ENCODE results near the gene HIP1R. TPM values are rescaled to one million over a fixed set of nuclear protein-coding genes. Genes with fewer than 3 reads are reported as not detected.

HIP1R gene
- total and polyA plus RNA-seq, 2 of the 13 experiments (the other 11 are each of a cell fraction or from before 2014, with no cell fraction given): 18.4 to 25.5 TPM

DNA sequence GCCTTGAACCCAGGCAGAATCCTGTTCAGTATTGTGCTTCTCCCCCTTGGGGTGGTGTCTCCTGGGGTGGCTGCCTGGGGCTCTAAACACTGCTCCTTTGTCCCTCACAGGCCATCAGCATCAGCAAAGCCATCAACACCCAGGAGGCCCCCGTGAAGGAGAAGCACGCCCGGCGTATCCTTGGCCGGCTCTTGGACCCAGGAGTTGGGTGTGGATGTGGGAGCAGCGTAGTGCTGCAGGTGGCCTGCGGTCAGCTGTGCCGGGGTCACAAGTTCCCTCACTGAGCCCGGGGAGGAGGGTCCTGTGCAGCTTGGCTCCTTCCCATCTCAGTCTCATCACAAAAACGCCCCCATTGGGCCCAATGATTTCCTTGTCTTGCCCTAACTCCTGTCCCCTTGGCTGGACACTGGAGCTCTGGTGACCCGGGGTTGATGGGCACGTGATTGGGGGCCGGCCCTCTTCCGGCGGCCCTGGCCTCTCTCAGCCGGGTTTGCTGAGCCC, 12.7 kb downstream of the HIP1R start (continued):
- TF ChIP-seq, protein P1, sequence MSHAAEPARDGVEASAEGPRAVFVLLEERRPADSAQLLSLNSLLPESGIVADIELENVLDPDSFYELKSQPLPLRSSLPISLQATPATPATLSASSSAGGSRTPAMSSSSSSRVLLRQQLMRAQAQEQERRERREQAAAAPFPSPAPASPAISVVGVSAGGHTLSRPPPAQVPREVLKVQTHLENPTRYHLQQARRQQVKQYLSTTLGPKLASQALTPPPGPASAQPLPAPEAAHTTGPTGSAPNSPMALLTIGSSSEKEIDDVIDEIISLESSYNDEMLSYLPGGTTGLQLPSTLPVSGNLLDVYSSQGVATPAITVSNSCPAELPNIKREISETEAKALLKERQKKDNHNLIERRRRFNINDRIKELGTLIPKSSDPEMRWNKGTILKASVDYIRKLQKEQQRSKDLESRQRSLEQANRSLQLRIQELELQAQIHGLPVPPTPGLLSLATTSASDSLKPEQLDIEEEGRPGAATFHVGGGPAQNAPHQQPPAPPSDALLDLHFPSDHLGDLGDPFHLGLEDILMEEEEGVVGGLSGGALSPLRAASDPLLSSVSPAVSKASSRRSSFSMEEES (CRISPR knock-in tag; IDR thresholded peaks at IDR 0.05): no peak
- TF ChIP-seq, protein P2, sequence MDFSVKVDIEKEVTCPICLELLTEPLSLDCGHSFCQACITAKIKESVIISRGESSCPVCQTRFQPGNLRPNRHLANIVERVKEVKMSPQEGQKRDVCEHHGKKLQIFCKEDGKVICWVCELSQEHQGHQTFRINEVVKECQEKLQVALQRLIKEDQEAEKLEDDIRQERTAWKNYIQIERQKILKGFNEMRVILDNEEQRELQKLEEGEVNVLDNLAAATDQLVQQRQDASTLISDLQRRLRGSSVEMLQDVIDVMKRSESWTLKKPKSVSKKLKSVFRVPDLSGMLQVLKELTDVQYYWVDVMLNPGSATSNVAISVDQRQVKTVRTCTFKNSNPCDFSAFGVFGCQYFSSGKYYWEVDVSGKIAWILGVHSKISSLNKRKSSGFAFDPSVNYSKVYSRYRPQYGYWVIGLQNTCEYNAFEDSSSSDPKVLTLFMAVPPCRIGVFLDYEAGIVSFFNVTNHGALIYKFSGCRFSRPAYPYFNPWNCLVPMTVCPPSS (IDR thresholded peaks at IDR 0.05): no peak
- TF ChIP-seq ATF1 (CRISPR knock-in tag; IDR thresholded peaks at IDR 0.05) (no peak), TAF15 (IDR thresholded peaks at IDR 0.05; ENCODE audit: low read depth, low read length, poor library complexity, severe bottlenecking) (no peak), SP1 (IDR thresholded peaks at IDR 0.05) (no peak), SP1 (CRISPR knock-in tag; IDR thresholded peaks at IDR 0.05) (no peak), KAT2B (IDR thresholded peaks at IDR 0.05; ENCODE audit: borderline replicate concordance, low read depth, low read length) (no peak), RNF2 (conservative IDR thresholded peaks at IDR 0.05; ENCODE audit: low read depth) (no peak)

DNA sequence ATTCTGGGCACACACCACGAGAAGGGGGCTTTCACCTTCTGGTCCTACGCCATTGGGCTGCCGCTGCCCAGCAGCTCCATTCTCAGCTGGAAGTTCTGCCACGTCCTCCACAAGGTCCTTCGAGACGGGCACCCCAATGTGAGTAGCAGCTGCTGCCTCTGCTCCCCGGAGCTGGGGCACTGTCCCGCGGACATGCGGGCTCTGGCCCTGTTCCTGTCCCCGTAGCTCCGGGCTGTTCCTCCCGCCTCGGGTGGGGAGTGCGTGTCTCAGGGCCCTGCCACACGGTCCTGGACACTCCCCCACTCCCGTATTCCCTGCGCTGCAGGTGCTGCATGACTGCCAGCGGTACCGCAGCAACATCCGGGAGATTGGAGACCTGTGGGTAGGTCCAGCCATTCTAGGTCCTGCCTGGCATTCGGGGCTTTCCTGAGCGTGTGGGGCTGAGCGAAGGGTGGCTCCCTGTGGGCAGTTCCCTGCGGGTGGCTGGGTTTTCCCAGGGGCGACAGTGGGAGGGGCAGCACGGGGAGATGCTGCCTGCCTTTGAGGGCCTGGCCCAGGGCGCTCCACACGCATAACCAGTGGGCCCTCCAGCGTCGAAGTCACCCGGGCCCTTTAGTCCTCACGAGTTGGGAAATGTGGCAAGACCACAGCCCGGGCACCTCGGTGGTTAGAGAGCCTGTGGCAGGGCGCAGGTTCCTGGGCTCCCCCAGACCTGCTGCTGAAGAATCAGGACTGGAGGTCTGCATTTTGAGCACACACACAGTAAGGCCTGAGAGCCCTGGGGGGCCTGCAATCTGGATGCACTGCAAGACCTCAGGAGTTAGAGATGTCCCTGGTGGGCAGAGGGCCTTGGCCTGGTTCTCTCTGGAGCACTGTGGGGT, 13.5 kb downstream of the HIP1R start:
- TF ChIP-seq ZNF557 (CRISPR knock-in tag; IDR thresholded peaks at IDR 0.05): no peak
- TF ChIP-seq JUNB (CRISPR knock-in tag; IDR thresholded peaks at IDR 0.05; ENCODE audit: borderline replicate concordance): no peak
- TF ChIP-seq ZNF674 (CRISPR knock-in tag; IDR thresholded peaks at IDR 0.05; ENCODE audit: low read depth): no peak
- ChIA-PET POLR2A (no interaction called here), CTCF (ENCODE audit: low intra/inter-chr PET ratio, low total read pairs) (no interaction called here)
- H3K27ac ChIP-seq (ENCODE audit: extremely low read length, insufficient read depth, low read length): no peak overlapping the region
- 0 out of 5 replicates have a peak, but pooled peaks cover 0 to 9% of the 10 kb centered on the region in 2 experiments for H3K36me3 ChIP-seq (replicated peaks in 1 of 2; ENCODE audit: control insufficient read depth in 1 of 2, insufficient read depth in 2 of 2, low read length in 2 of 2)
- FAIRE-seq (no peak), DNase-seq (ENCODE audit: low spot score) (no peak), ATAC-seq (no peak)
- WGBS (ENCODE audit: low lambda C conversion rate): 84% methylated on average over 4 of the region's 36 CpGs
- intact Hi-C loops (cut with micrococcal nuclease; ENCODE audit: unreplicated experiment) (no loop called here), in situ Hi-C loops (cut with HindIII; ENCODE audit: extremely low pct_ligation_motif_present, low pct_unique_long_range_greater_than_20kb) (no loop called here)
- no peak overlapping the region for H3K9ac ChIP-seq (ENCODE audit: insufficient read depth, low read depth, low read length)
- no peak overlapping the region for H3K4me3 ChIP-seq (replicated peaks in 1 of 3; ENCODE audit: insufficient read depth in 1 of 3, low read depth in 2 of 3, low read length in 3 of 3)
- H3K9me3 ChIP-seq (ENCODE audit: low read length): no peaks in the 10 kb centered on the region
- H2AFZ ChIP-seq (ENCODE audit: low read length): no peak overlapping the region
- BruUV-seq (replicated peaks): no TSS peak
- peaks cover 12% of the 10 kb centered on the region for H3K4me1 ChIP-seq (ENCODE audit: insufficient read depth, low read length)
- H3K79me2 ChIP-seq (ENCODE audit: insufficient read depth, low read length): peaks cover 6% of the 10 kb centered on the region
- H3K4me2 ChIP-seq (ENCODE audit: low read depth, low read length): no peak overlapping the region
- H3K27me3 ChIP-seq (ENCODE audit: control insufficient read depth in 1 of 2, insufficient read depth in 2 of 2, low read length in 2 of 2): no peaks in the 10 kb centered on the region
- no peaks in the 10 kb centered on the region for H4K20me1 ChIP-seq (ENCODE audit: insufficient read depth, low read length)

All from HepG2 (cell line).